Stimulated activated CD8-positive, alpha-beta memory T cell treated with anti-CD3 and anti-CD28 coated beads, Interleukin-2, amount 100 ng/mL, for 1 hour (primary cell): ENCODE results near the gene CDC73.
"Not testable (repeated sequence)": the region's sequence is repeated elsewhere in the genome, so short reads cannot be mapped to it uniquely, and the experiment has no call there.

Experiments used
- DNase-seq, 2 donors: peaks; one replicate each; pipeline ENCODE4 v3.0.0-alpha.2; 2020; ENCODE audit warnings: low read depth in 2 of 2

The CDC73 gene

GRCh38 chr1:193114485-193115095 lies 7.2 kb upstream of the CDC73 start:
- no peak for DNase-seq

DNA sequence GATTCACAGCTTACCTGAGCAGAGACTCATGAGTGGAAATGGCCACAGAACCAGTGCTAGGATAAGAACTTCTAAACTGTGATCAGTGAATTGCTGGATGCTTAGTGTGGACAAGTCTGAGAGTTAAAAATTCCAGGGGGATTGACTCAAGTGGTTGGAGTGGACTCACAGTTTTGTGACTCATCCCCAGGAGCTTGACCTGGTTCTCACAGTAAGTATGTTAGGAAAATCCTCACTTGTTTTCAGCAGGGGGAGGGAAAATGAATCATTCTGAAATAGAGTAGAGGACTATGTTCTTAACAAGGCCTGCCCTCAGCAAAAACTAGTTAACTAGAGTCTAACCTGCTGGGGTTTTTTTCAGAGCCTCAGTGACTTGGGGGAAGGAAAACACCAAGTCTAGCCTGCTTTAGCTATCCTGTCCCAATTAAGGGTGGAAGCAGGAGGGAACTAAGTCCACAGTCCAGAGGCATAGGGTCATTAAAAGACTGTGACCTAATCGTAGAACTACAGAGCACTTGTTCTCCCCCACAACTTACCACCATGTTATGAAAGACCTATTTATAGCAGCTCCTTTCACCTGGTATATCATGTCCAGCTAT lies 6.1 kb upstream of the CDC73 start:
- no peak for DNase-seq

DNA sequence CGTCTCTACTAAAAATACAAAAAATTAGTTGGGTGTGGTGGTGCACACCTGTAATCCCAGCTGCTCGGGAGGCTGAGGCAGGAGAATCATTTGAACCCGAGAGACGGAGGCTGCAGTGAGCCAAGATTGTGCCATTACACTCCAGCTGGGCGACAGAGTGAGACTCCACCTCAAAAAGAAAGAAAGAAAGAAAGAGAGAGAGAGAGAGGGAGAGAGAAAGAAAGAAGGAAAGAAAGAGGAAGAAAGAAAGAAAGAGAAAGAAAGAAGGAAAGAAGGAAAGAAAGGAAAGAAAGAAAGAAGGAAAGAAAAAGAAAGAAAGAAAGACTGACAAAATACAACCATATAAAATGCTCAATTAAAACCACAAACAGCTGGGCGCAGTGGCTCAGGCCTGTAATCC lies 4.7 kb upstream of the CDC73 start:
- not testable (repeated sequence) for DNase-seq

DNA sequence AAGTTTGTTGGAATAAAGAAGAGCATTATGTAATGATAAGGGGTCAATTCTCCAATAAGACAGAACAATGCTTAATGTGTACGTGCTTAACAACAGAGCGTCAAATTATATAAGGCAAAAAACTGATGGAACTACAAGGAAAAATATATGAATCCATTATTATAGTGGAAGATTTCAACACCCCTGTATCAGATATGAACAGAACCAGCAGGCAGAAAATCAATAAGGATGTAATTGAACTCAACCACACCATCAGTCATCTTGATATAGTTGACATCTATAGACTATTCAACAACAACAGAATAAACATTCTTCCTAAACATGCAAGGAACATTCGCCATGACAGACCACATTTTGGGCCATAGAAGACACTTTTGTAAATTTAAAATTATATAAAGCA lies 3.6 kb upstream of the CDC73 start:
- DNase-seq, result no peak

DNA sequence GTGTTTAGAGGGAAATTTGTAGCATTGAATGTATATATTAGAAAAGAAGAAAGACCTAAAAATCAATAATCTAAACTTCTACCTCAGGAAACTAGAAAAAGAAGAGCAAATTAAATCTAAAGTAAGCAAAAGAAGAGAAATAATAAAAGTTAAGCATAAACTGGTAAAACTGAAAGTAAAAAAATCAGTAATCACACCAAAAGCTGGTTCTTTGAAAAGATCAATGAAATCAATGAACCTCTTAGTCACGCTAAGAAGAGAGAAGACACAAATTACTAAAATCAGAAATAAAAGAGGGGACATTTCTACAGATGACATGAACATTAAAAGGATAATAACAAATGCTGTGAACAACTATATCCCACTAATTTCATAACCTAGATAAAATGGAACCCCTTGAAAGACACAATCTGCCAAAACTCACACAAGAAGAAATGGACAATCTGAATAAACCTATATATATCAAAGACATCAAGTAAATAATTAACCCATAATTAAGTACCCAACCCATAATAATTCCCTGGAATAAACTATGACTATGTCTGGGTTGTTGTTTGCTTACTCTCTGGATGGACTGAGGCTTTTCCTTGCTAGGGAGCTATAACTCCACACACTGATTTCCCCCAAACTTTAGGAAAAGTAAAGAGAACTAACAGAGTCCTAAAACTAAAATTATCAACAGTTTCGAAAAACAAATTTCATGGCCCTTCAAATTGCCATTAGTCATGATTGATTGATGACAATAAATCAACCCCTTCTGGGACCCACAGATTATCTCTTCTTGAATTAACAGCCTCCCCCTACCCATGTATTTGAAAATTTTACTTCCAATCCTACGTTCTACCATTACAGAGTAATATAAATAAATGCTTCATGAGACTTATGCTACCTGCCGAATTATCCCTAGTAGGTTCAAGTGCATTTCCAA lies 2.8 kb upstream of the CDC73 start:
- no peak for DNase-seq

DNA sequence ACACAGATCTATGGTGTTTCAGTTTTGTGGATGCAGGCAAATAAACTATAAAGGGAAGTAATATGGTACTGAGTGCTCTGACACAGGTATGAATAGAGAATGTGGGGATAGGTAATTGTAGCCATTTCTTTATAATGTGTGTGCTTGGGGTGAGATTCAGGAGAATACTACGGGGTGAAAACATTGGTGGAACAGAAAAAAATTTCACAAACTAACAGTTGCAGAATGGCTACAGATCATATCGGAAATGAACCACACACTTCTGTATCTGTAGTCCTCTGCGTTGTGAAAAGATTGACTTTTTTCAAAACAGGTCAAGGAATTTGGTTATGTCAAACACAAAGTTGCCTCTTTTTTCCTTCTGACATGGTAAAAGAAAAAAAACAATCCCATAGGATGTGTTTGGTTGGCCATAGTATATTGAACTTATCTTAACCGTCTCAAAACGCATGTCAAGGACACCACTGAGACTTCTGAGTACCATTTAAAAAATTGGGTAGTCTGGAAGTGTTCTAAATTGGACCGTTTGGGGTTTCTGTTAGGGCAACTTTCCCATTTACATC lies 1.1 kb upstream of the CDC73 start:
- no peak for DNase-seq

DNA sequence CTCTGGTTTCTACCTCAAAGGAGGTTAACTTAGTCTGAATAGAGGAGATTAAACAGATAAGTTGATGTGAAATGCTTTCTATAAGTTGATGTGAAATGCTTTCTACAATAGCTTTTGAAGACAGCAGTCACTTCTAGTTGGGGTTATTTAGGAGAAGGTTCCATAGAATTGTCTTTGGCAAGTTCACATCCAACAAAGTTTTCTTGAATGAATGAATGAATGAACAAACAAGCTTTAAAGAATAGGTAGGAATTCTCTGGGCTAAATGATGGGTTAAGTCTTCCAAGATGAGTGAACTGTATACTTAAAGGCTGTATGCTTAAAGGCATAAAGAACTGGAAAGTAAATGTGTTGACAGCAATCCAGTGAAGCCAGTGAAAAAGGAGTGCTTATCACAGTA lies 1.9 kb downstream of the CDC73 start:
- DNase-seq, result no peak

DNA sequence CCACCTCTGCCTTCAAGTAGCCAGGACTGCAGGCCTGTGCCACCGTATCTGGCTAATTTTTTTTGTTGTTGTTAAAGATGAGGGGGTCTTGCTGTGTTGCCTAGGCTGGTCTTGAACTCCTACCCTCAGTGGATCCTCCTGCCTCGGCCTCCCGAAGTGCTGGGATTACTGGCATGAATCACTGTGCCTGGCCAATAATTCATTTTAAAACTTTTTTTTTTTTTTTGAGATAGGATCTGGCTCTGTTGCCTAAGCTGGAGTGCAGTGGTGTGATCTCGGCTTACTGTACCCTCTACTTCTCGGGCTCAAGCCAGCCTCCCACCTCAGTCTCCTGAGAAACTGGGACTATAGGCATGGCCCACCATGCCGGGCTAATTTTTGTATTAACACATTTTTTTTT lies 3.5 kb downstream of the CDC73 start:
- DNase-seq, result no peak

DNA sequence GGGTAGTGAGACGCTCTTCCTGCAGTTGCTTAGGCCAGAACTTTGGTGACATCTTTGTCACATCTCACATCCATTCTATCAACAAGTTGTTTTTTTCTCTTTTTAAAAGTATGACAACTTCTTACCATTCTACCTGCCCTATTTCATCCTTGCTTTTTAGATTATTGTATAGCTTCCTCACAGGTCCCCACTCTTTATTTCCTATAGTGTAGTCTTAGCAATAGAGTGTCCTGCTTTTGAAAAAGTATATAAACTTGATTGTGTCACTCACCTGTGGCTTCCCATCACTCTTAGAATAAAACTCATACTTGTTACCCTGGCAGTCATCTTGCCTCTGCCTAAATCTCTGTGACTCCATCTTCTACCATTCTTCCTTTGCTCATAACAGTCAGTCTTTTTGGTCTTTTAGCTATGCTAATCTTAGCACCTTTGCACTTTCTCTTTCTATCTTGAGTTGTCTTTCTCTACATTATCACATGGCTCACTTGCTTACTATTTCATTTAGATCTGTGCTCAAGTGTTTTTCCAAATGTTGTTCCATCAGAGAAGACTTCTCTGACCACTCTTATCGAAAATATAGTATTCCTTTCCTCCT lies 9.5 kb downstream of the CDC73 start:
- no peak for DNase-seq

DNA sequence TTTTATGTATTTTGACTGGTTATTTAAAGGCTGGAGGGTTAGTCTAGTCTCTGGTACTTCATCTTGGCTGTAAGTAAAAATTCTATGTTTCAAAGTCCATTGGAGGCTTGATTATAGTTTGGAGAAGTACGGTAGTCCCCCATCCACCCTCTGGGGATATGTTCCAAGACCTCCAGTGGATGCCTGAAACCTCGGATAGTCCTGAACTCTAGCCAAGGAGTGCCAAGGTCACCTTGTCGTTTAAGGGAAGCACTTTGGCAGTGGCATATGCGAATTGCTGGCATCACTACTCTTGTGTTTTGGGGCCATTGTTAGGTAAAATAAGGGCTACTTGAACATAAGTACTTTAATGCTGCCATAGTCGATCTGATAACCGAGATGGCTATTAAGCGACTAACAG lies 18.4 kb downstream of the CDC73 start:
- no peak for DNase-seq

DNA sequence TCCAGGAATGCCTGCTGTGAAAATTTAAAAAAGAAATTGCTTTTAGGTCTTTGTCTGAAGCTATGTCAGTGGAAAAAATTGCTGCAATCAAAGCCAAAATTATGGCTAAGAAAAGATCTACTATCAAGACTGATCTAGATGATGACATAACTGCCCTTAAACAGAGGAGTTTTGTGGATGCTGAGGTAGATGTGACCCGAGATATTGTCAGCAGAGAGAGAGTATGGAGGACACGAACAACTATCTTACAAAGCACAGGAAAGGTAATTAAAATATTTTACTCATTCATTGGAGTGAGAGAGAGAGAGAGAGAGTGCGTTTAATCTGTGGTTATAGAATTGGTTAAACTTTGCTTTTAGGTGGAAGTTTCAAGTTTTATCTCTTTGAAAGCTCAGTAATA lies 20.0 kb downstream of the CDC73 start:
- DNase-seq, result no peak

GRCh38 chr1:193142409-193142808 lies 20.6 kb downstream of the CDC73 start:
- no peak for DNase-seq

GRCh38 chr1:193143285-193143684 lies 21.5 kb downstream of the CDC73 start:
- no peak for DNase-seq

- no peak for DNase-seq
Measured at GRCh38 chr1:193144361-193144938, 22.6 kb downstream of the CDC73 start.

GRCh38 chr1:193144999-193145398 lies 23.2 kb downstream of the CDC73 start:
- no peak for DNase-seq

DNA sequence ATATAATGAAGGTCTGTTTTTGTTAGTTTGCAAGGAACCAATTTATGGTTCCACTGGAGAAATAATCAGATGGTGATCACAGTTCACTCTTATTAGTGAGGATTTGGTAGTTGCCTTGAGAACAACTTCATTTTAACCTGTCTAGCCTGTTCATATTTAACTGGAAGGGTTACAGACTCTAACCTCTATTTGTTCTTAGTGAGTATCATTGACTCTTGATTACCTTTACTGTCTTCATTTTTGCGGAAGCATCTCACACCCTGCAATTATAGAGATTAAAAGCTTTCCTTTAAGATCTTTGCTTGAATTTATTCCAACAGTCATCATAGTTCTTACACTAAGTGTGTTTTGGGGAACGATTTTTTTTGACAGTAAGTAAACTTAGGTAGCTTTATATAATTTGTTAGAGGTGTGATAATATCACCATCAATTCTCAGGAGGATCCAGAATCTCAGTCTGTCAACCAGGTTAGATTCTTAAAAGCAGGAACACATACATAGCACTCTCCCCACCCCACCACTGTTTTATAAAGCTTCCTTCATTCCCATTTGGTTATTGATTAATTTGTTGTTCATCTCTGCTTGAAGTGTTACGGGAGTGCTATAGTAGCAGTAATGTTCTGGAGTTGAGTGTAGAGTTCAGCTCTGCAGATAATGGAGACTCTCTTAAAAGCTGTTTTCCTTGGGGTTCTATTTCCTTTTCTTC lies 34.4 kb downstream of the CDC73 start:
- no peak for DNase-seq

- DNase-seq, result no peak
Measured at GRCh38 chr1:193156822-193157142, 35.0 kb downstream of the CDC73 start.

DNA sequence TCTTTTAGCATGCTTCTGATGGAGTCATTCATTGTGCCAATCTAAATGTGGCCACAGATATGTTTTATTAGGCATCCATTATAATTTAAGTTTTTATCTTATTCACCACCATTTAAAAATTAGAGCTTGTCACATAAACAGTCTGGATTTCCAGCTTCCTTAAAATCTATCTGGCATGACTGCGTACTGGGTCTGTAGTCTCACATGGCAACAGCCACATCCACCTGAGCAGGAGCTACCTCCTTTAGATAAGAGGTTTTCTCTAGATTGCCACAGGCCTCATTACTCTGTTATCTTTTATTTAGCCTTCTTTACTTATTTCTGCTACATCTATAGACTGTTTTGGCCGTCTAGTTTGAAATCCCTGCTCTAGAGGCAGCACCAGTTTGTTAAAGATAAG lies 35.5 kb downstream of the CDC73 start:
- DNase-seq, result no peak

GRCh38 chr1:193176113-193176512 lies 54.3 kb downstream of the CDC73 start:
- DNase-seq, result no peak

DNA sequence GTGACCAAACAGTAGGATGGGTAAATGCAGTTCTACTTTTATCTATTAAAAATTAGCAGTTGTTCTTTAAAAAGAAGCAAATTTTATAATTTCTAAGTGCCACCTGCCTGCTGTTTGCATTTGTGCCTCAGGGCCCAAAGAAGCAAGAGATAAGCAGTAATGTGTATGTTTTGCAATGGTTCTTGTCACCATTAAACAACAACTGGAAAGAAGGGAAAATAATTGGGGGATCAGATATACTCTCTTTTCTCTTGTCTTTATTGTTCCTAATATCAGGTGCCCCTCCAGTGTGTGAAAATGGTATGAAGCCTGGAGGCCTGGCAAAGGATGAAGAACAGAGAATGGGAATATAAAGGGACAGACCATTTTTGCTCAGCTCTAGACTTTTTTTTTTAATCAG lies 55.0 kb downstream of the CDC73 start:
- no peak for DNase-seq

DNA sequence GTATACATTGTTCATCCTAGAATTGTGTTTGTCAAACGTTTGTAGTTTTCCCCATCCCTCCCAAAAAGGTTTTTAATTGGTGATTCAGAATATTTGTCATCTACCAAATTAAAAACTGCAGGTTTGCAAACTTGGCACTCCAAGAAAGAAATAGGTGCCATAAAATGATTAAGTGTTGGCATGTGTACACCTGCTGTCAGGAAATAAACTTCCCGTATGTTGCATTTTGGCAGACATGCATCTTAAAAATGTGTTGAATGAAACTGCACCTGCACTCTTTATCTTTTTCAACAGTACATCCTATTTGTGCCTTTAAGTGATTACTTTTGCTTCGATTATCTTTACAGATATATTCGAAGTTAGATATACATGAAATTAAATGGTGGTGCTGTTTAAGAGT lies 57.3 kb downstream of the CDC73 start:
- DNase-seq, result no peak
